ENCODE measurements around the gene ENOPH1. TPM values are rescaled to one million over a fixed set of nuclear protein-coding genes. Genes with fewer than 3 reads are reported as not detected.
A peak's percentile ranks its signal among the peaks of the same experiment; 100 is the strongest.
"Not testable (repeated sequence)": the region's sequence is repeated elsewhere in the genome, so short reads cannot be mapped to it uniquely, and the experiment has no call there.

Gene ENOPH1
- total RNA-seq, 1 experiment from 2014 or later, result 103 TPM

GRCh38 chr4:82436130-82436529, 5.7 kb downstream of the ENOPH1 start:
- Histone ChIP-seq H3K4me3 (ENCODE audit: insufficient read depth, low read depth, low read length) (no peak overlapping the region), H3K36me3 (replicated peaks; ENCODE audit: control insufficient read depth, insufficient read depth, low read length) (no peaks in the 10 kb centered on the region), H3K27me3 (ENCODE audit: control insufficient read depth, insufficient read depth, low read length) (no peaks in the 10 kb centered on the region)
- no peak for DNase-seq

- H3K36me3 ChIP-seq (replicated peaks; ENCODE audit: control insufficient read depth, insufficient read depth, low read length), result no peaks in the 10 kb centered on the region
- no peak for DNase-seq
Measured at GRCh38 chr4:82436780-82437179, 6.4 kb downstream of the ENOPH1 start.

GRCh38 chr4:82437285-82438005, 7.1 kb downstream of the ENOPH1 start:
- Histone ChIP-seq H3K27me3 (ENCODE audit: control insufficient read depth, insufficient read depth, low read length) (no peaks in the 10 kb centered on the region), H3K4me3 (ENCODE audit: insufficient read depth, low read depth, low read length) (no peak overlapping the region), H3K36me3 (replicated peaks; ENCODE audit: control insufficient read depth, insufficient read depth, low read length) (no peaks in the 10 kb centered on the region)
- peak; percentile 23 for DNase-seq

More at GRCh38 chr4:82436780-82437179, 6.4 kb downstream of the ENOPH1 start:
- Histone ChIP-seq H3K4me3 (ENCODE audit: insufficient read depth, low read depth, low read length) (no peak overlapping the region), H3K27me3 (ENCODE audit: control insufficient read depth, insufficient read depth, low read length) (no peaks in the 10 kb centered on the region)

DNA sequence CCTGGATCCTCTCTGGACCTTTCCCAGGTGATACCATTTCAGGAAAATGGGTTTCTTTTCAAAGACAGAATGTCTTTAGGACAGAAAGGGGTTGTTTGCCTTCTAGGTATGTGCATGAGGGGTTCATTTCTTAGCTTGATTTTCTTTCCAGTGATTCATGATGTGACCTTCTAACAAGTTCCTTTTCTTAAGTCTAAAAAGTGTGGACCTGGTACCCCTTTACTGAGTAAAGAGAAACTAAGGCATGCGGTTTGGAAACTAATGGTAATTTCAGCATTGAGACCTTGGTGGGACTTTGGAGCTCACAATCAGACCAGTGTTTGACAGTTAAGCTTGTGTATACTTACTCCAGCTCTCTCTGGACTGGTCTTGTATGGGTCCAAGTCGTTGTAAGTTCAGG, 8.7 kb downstream of the ENOPH1 start:
- Histone ChIP-seq H3K4me3 (ENCODE audit: insufficient read depth, low read depth, low read length) (no peak overlapping the region), H3K27me3 (ENCODE audit: control insufficient read depth, insufficient read depth, low read length) (no peaks in the 10 kb centered on the region), H3K36me3 (replicated peaks; ENCODE audit: control insufficient read depth, insufficient read depth, low read length) (no peaks in the 10 kb centered on the region)
- no peak for DNase-seq

GRCh38 chr4:82447886-82448285, 17.5 kb downstream of the ENOPH1 start:
- Histone ChIP-seq H3K27me3 (ENCODE audit: control insufficient read depth, insufficient read depth, low read length) (no peaks in the 10 kb centered on the region), H3K36me3 (replicated peaks; ENCODE audit: control insufficient read depth, insufficient read depth, low read length) (peaks cover 21% of the 10 kb centered on the region), H3K4me3 (ENCODE audit: insufficient read depth, low read depth, low read length) (no peak overlapping the region)
- no peak for DNase-seq

DNA sequence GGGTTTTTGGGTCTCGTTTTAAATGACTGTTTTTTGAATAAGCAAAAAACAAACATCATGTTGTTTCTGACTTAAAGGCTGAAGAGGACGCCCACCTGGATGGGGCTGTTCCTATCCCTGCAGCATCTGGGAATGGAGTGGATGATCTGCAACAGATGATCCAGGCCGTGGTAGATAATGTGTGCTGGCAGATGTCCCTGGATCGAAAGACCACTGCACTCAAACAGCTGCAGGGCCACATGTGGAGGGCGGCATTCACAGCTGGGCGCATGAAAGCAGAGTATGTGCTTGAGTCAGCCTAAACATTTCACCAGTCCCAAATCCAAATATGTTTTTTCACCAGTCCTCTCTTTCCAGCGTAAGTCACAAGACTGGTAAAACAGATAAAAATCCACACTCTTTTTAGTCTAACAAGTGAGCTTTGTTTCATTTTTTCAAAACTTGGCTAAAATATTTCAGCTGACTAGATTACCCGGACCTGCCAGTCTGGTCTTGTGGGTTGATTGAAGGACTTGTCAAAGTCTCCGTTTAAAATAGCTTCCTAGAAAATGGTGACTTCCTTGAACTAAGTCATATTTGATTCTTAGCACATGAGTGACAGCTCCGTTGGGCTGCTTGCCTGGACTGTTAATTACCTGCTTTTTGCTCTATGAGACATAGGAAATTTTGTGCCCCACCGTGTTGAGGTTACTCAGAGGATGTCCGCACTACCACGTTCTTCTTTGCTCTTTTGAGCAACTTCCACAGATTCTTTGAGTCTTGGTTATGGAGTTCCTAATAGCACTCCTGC, 20.8 kb downstream of the ENOPH1 start:
- no peak for DNase-seq
- no peak overlapping the region for H3K4me3 ChIP-seq (ENCODE audit: insufficient read depth, low read depth, low read length)
- peaks cover 23% of the 10 kb centered on the region for H3K36me3 ChIP-seq (replicated peaks; ENCODE audit: control insufficient read depth, insufficient read depth, low read length)
- H3K27me3 ChIP-seq (ENCODE audit: control insufficient read depth, insufficient read depth, low read length), result no peaks in the 10 kb centered on the region

- peaks cover 23% of the 10 kb centered on the region for H3K36me3 ChIP-seq (replicated peaks; ENCODE audit: control insufficient read depth, insufficient read depth, low read length)
- no peak overlapping the region for H3K4me3 ChIP-seq (ENCODE audit: insufficient read depth, low read depth, low read length)
- no peak for DNase-seq
- no peaks in the 10 kb centered on the region for H3K27me3 ChIP-seq (ENCODE audit: control insufficient read depth, insufficient read depth, low read length)
Measured at GRCh38 chr4:82452026-82452425, 21.6 kb downstream of the ENOPH1 start.

DNA sequence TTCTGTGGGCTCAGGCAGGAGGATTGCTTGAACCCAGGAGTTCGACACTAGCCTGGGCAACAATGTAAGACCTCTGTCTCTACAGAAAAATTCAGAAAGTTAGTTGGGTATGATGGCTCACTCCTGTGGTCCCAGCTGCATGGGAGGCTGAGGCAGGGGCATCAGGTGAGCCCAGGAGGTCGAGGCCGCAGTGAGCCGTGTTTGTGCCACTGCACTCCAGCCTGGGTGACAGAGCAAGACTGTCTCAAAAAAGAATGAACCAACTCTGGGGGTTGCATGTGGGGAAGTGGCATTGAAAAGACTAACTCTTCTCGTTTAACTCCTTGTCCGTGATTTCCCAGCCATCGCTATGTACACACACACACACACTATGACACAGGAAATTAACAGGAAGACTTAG, 26.9 kb downstream of the ENOPH1 start:
- no peak for DNase-seq
- no peaks in the 10 kb centered on the region for H3K27me3 ChIP-seq (ENCODE audit: control insufficient read depth, insufficient read depth, low read length)
- no peak overlapping the region for H3K4me3 ChIP-seq (ENCODE audit: insufficient read depth, low read depth, low read length)
- H3K36me3 ChIP-seq (replicated peaks; ENCODE audit: control insufficient read depth, insufficient read depth, low read length), result peaks cover 24% of the 10 kb centered on the region

- H3K4me3 ChIP-seq (ENCODE audit: insufficient read depth, low read depth, low read length), result no peak overlapping the region
- no peaks in the 10 kb centered on the region for H3K27me3 ChIP-seq (ENCODE audit: control insufficient read depth, insufficient read depth, low read length)
- DNase-seq, result no peak
- H3K36me3 ChIP-seq (replicated peaks; ENCODE audit: control insufficient read depth, insufficient read depth, low read length), result peaks cover 27% of the 10 kb centered on the region
Measured at GRCh38 chr4:82458729-82459128, 28.3 kb downstream of the ENOPH1 start.

DNA sequence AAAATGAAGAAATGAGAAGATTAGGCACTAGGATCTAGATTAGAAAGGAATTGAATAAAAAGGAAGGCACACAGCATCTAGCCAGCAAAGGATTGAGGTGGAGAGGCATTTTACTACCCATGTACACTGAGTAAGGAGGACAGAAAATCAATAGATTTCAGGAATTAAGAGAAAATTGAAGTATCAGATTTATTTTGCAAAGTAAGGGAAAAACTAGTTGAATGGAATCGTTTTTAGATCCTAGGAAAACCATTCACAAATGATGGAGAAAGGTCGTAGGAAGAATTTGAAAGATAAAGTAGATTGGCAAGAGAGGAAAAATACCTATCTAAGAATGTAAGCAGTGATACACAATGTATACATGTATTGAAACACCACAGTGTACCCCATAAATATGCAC, 31.3 kb downstream of the ENOPH1 start:
- no peak for DNase-seq
- Histone ChIP-seq H3K4me3 (ENCODE audit: insufficient read depth, low read depth, low read length) (no peak overlapping the region), H3K36me3 (replicated peaks; ENCODE audit: control insufficient read depth, insufficient read depth, low read length) (peaks cover 26% of the 10 kb centered on the region), H3K27me3 (ENCODE audit: control insufficient read depth, insufficient read depth, low read length) (no peaks in the 10 kb centered on the region)

- Histone ChIP-seq H3K36me3 (replicated peaks; ENCODE audit: control insufficient read depth, insufficient read depth, low read length) (peaks cover 23% of the 10 kb centered on the region), H3K4me3 (ENCODE audit: insufficient read depth, low read depth, low read length) (no peak overlapping the region)
- DNase-seq, result peak; percentile 93
Measured at GRCh38 chr4:82462415-82462831, 32.0 kb downstream of the ENOPH1 start.

GRCh38 chr4:82463221-82463620, 32.8 kb downstream of the ENOPH1 start:
- H3K4me3 ChIP-seq (ENCODE audit: insufficient read depth, low read depth, low read length), result no peak overlapping the region
- no peak for DNase-seq
- no peaks in the 10 kb centered on the region for H3K27me3 ChIP-seq (ENCODE audit: control insufficient read depth, insufficient read depth, low read length)
- peaks cover 19% of the 10 kb centered on the region for H3K36me3 ChIP-seq (replicated peaks; ENCODE audit: control insufficient read depth, insufficient read depth, low read length)

More at GRCh38 chr4:82462415-82462831, 32.0 kb downstream of the ENOPH1 start:
- no peaks in the 10 kb centered on the region for H3K27me3 ChIP-seq (ENCODE audit: control insufficient read depth, insufficient read depth, low read length)

GRCh38 chr4:82467471-82467870, 37.1 kb downstream of the ENOPH1 start:
- Histone ChIP-seq H3K27me3 (ENCODE audit: control insufficient read depth, insufficient read depth, low read length) (no peaks in the 10 kb centered on the region), H3K4me3 (ENCODE audit: insufficient read depth, low read depth, low read length) (no peak overlapping the region), H3K36me3 (replicated peaks; ENCODE audit: control insufficient read depth, insufficient read depth, low read length) (peaks cover 9% of the 10 kb centered on the region)
- no peak for DNase-seq

GRCh38 chr4:82469791-82470345, 39.5 kb downstream of the ENOPH1 start:
- no peak for DNase-seq
- Histone ChIP-seq H3K36me3 (replicated peaks; ENCODE audit: control insufficient read depth, insufficient read depth, low read length) (peaks cover 1% of the 10 kb centered on the region; the same call in 1 of the 2 replicates), H3K4me3 (ENCODE audit: insufficient read depth, low read depth, low read length) (no peak overlapping the region), H3K27me3 (ENCODE audit: control insufficient read depth, insufficient read depth, low read length) (no peaks in the 10 kb centered on the region)

- not testable (repeated sequence) for H3K4me3 ChIP-seq (ENCODE audit: insufficient read depth, low read depth, low read length); DNase-seq; H3K27me3 ChIP-seq (ENCODE audit: control insufficient read depth, insufficient read depth, low read length); H3K36me3 ChIP-seq (replicated peaks; ENCODE audit: control insufficient read depth, insufficient read depth, low read length)
Measured at GRCh38 chr4:82473080-82473479, 42.7 kb downstream of the ENOPH1 start.
